Dendritic cell treated with granulocyte-macrophage colony-stimulating factor and Interleukin-4, amounts not matched to agents 40 ng/mL and 50 ng/mL, for 4 days (primary cell): ENCODE measurements around the gene OS9.

Source experiments
- H3K27ac Mint-ChIP-seq: one replicate; pipeline ENCODE4 v1.8.0; 2022; ENCODE audit warnings: mild to moderate bottlenecking, mixed read lengths
- H3K27me3 Mint-ChIP-seq: one replicate; pipeline ENCODE4 v1.8.0; 2022; ENCODE audit warnings: mild to moderate bottlenecking, mixed read lengths
- H3K36me3 Mint-ChIP-seq: one replicate; pipeline ENCODE4 v1.8.0; 2022; ENCODE audit warnings: low read depth, mixed read lengths
- H3K4me1 Mint-ChIP-seq: one replicate; pipeline ENCODE4 v1.8.0; 2022; ENCODE audit warnings: low read depth, mixed read lengths
- H3K4me3 Mint-ChIP-seq: one replicate; pipeline ENCODE4 v1.8.0; 2022; ENCODE audit warnings: mild to moderate bottlenecking, moderate library complexity, mixed read lengths
- H3K9me3 Mint-ChIP-seq: one replicate; pipeline ENCODE4 v1.8.0; 2022; ENCODE audit warnings: mixed read lengths
- intact Hi-C: fragments of 100-400 bp; cut with micrococcal nuclease; formaldehyde crosslinking; loops from one replicate; pipeline ENCODE4 v1.15.0; 2022

The OS9 gene

GRCh38 chr12:57732726-57733593 is 39.0 kb downstream of the OS9 start:
- Mint-ChIP-seq H3K27me3 (no peaks in the 10 kb centered on the region), H3K36me3 (peaks cover 86% of the 10 kb centered on the region), H3K9me3 (no peaks in the 10 kb centered on the region), H3K4me1 (no peaks in the 10 kb centered on the region), H3K27ac (no peak overlapping the region), H3K4me3 (no peak overlapping the region)
- intact Hi-C loops, result no loop called here

- Mint-ChIP-seq H3K4me3 (no peak overlapping the region), H3K27ac (no peak overlapping the region), H3K9me3 (no peaks in the 10 kb centered on the region), H3K27me3 (no peaks in the 10 kb centered on the region), H3K36me3 (peaks cover 77% of the 10 kb centered on the region), H3K4me1 (peaks cover under 1% of the 10 kb centered on the region)
- intact Hi-C loops, result no loop called here
These were observed 40.0 kb downstream of the OS9 start for GRCh38 chr12:57733928-57734327.

- Mint-ChIP-seq H3K4me3 (no peak overlapping the region), H3K4me1 (peaks cover 7% of the 10 kb centered on the region), H3K27me3 (no peaks in the 10 kb centered on the region), H3K36me3 (peaks cover 71% of the 10 kb centered on the region), H3K9me3 (no peaks in the 10 kb centered on the region), H3K27ac (no peak overlapping the region)
- intact Hi-C loops, result no loop called here
These were observed 40.7 kb downstream of the OS9 start for GRCh38 chr12:57734591-57734990.

GRCh38 chr12:57735198-57735855 is 41.4 kb downstream of the OS9 start:
- intact Hi-C loops, result no loop called here
- Mint-ChIP-seq H3K4me3 (no peak overlapping the region), H3K9me3 (no peaks in the 10 kb centered on the region), H3K27ac (no peak overlapping the region), H3K27me3 (no peaks in the 10 kb centered on the region), H3K4me1 (peaks cover 12% of the 10 kb centered on the region), H3K36me3 (peaks cover 68% of the 10 kb centered on the region)

DNA sequence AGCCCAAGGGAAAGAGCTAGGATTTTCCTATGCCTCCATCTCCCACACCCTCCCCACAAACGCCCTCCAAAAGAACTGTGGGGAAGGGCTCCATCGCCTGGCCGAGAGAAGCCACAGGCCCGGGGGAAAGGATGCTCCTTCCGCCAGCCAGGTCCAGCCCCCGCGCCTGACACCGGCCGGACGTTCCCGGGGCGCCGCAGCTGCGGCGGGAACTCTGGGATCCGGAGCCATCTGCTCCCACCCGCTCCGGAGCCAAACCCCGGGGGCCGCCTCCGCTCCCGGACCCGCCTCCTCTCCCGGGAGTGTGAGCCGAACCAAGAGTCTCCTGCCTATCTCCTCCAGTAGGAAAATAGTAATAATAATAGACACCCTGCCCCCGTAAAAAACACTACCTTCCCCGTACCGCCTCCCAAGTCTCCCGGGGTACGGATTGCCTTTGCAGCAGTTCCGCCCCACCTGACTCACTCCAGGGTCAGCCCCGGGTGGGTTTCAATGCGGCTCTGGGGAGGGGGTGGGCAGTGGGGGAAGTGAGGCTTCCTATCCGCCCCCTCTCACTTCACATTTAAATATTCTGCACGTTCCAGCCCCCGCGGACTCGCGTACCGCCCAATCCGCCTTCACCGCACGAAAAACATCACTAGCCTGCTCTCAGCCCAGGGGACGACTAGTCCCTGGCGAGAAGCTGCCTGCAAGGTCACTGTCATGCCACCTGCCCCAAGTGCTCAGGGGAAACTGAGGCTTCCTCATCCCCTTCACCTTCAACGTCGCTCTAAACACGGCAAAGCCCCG is 42.2 kb downstream of the OS9 start:
- no peak overlapping the region for H3K27ac Mint-ChIP-seq
- no peaks in the 10 kb centered on the region for H3K9me3 Mint-ChIP-seq
- peaks cover 20% of the 10 kb centered on the region for H3K4me1 Mint-ChIP-seq
- H3K36me3 Mint-ChIP-seq, result peaks cover 60% of the 10 kb centered on the region
- H3K27me3 Mint-ChIP-seq, result no peaks in the 10 kb centered on the region
- H3K4me3 Mint-ChIP-seq, result no peak overlapping the region
- intact Hi-C loops, result no loop called here

GRCh38 chr12:57736741-57737466 is 43.0 kb downstream of the OS9 start:
- Mint-ChIP-seq H3K9me3 (no peaks in the 10 kb centered on the region), H3K27me3 (no peaks in the 10 kb centered on the region), H3K27ac (no peak overlapping the region), H3K4me3 (no peak overlapping the region), H3K4me1 (peaks cover 28% of the 10 kb centered on the region), H3K36me3 (peaks cover 52% of the 10 kb centered on the region)
- intact Hi-C loops, result no loop called here

DNA sequence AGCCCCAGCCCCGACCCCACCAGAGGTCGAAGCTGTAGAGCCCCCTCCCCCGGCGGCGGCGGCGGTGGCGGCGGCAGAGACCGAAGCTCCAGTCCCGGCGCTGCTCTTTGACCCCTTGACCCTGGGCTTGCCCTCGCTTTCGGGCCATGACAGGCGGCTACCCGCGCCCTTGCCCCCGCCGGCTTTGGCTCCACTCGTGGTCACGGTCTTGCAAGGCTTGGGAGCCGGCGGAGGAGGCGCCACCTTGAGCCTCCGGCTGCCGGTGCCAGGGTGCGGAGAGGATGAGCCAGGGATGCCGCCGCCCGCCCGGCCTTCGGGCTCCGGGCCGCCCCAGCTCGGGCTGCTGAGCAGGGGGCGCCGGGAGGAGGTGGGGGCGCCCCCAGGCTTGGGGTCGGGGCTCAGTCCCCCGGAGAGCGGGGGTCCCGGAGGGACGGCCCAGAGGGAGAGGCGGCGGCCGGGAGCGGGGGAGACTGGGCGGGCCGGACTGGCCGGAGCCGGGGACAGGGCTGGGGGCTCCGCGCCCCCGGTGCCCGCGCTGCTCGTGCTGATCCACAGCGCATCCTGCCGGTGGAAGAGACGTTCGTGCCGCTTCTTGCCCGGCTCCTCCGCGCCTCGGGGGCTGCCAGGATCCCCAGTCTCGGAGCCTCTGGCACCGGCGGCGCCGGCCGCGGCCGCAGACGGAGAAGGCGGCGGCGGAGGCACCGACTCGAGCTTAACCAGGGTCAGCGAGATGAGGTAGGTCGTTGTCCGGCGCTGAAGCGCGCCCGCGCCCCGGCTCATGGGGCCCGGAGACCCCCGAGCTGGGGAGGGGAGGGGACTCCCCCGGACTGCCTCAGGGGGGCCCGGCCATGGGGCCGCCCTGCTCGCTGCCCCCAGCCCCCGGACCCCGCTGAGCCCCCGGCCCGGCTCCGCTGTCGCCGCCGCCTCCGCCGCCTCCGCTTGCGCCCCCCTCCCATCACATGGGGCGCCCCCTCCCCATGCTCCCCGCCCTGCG is 43.8 kb downstream of the OS9 start:
- peaks cover 44% of the 10 kb centered on the region for H3K36me3 Mint-ChIP-seq

DNA sequence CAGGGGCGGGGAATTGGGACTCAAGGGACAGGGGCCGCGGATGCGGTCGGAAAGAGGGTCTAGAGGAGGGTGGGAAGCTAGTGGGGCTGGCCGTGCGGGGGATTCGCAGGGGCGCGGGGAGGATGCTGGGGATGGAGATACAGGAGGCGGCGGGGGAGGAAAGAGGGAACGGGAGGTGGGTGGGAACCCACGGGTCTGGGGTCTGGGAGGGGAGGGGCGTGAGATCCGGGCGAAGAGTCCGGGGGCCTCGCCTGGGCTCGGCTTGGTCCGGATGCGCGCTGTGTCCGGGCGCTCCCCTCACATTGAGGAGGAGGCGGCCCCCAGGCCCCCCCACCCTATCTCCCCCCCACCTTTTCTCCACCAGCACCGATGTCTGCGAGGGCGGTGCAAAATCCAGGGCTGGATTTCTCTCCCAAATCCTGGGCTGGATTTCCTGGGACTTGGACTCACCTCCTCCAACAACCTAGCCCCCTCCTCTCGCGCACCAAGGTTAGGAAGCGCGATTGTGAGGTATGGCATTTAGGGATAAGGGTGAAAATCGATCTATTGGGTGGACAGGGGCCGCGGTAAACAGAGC is 44.8 kb downstream of the OS9 start, which contains the start of gene AGAP2:
TSS of gene AGAP2 (minus strand) at position 82 of the 577 bp plus-strand sequence. CDS start 496 bp downstream, outside the sequence.
- H3K27ac Mint-ChIP-seq, result no peak within 1 kb of the TSS
- H3K36me3 Mint-ChIP-seq, result peaks cover 34% of the 10 kb centered on the region
- H3K9me3 Mint-ChIP-seq, result no peaks in the 10 kb centered on the region
- H3K4me3 Mint-ChIP-seq, result no peak within 1 kb of the TSS
- intact Hi-C loops, result no loop called here
- H3K4me1 Mint-ChIP-seq, result peaks cover 35% of the 10 kb centered on the region
- H3K27me3 Mint-ChIP-seq, result no peaks in the 10 kb centered on the region

More for the DNA sequence above, 43.8 kb downstream of the OS9 start:
- H3K27me3 Mint-ChIP-seq, result no peaks in the 10 kb centered on the region
- H3K9me3 Mint-ChIP-seq, result no peaks in the 10 kb centered on the region
- peaks cover 35% of the 10 kb centered on the region for H3K4me1 Mint-ChIP-seq
- H3K27ac Mint-ChIP-seq, result no peak overlapping the region
- intact Hi-C loops, result no loop called here
- no peak overlapping the region for H3K4me3 Mint-ChIP-seq

DNA sequence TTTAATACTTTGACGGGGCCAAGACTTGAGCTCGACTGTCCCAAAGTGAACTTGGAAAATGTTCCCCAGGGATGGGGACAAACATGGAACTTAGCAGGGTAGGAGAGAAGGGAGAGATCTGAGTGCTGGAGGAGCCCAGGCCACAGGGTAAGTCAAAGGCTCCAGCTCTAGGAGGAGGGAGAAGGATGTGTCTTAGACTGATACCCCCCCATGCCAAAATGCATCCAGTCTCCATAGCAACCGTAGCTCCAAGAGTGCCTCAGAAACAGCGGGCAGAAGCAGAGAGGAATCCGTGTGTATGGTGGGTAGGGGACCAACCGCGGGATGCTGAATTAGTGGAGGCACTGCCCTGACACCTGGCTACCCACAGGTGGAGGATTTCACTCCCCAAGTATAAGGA is 45.5 kb downstream of the OS9 start:
- intact Hi-C loops, result no loop called here
- Mint-ChIP-seq H3K27me3 (no peaks in the 10 kb centered on the region), H3K4me1 (peaks cover 41% of the 10 kb centered on the region), H3K36me3 (peaks cover 27% of the 10 kb centered on the region), H3K27ac (no peak overlapping the region), H3K4me3 (no peak overlapping the region), H3K9me3 (no peaks in the 10 kb centered on the region)

- Mint-ChIP-seq H3K4me1 (peaks cover 43% of the 10 kb centered on the region), H3K36me3 (peaks cover 24% of the 10 kb centered on the region), H3K4me3 (peak overlapping the region; percentile 10), H3K9me3 (no peaks in the 10 kb centered on the region), H3K27ac (no peak overlapping the region), H3K27me3 (no peaks in the 10 kb centered on the region)
- intact Hi-C loops, result loop anchor here (5.0 kb wide), 1 partner anchor 158 kb away; no protein-coding TSS in a partner anchor
These were observed 46.1 kb downstream of the OS9 start for GRCh38 chr12:57739914-57740538.

- intact Hi-C loops, result loop anchor here (5.0 kb wide), 1 partner anchor 159 kb away; no protein-coding TSS in a partner anchor
- peak overlapping the region; percentile 85 for H3K4me3 Mint-ChIP-seq
These were observed 46.9 kb downstream of the OS9 start for GRCh38 chr12:57740656-57741412.

More at GRCh38 chr12:57740656-57741412, 46.9 kb downstream of the OS9 start:
- H3K4me1 Mint-ChIP-seq, result peaks cover 49% of the 10 kb centered on the region
- no peaks in the 10 kb centered on the region for H3K9me3 Mint-ChIP-seq
- H3K27ac Mint-ChIP-seq, result peak overlapping the region; percentile 84
- no peaks in the 10 kb centered on the region for H3K27me3 Mint-ChIP-seq
- peaks cover 25% of the 10 kb centered on the region for H3K36me3 Mint-ChIP-seq
